GM10266 (cell line): ENCODE data around the gene RFT1.

ENCODE experiments used
- DNase-seq: peaks from one replicate; pipeline ENCODE4 v3.0.0; 2012; ENCODE audit errors: extremely low spot score
- TF ChIP-seq, protein P1 (sequence below): IDR thresholded peaks from 2 replicates; pipeline ENCODE4 v1.5.1; 2012; ENCODE audit warnings: mild to moderate bottlenecking, low read depth; ENCODE audit not compliant: control insufficient read depth, insufficient read depth; ENCODE audit errors: missing control alignments

The RFT1 gene

DNA sequence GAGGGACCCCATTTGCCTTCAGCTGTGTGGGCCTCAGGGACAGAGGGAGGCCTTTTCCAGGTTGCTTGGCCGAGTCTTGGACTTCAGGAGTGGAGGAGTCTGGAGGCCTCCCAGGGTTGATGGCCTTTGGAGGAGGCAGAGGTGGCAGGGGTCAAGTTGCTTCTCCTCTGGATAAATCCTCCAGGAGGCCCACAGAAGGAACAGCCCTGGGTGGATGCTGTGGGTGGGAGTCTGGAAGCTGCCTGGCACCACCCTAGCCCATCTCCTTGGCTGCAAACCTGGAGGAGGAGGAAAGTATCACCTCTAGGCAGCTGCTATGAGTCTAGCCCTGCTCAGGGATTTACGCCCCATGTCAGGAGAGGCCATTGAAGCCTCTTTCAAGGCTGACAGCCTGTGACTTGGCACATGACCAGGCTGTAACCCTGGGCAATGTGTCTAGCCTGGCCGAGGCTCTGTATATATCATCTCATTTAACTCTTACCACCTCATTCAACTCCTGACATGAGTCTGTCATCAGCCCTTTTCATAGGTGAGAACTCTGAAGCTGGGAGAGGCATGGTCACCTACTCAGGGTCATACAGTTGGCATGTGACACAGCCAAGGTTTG is 27.8 kb upstream of the RFT1 start:
- DNase-seq = no peak
- TF ChIP-seq, protein P1, sequence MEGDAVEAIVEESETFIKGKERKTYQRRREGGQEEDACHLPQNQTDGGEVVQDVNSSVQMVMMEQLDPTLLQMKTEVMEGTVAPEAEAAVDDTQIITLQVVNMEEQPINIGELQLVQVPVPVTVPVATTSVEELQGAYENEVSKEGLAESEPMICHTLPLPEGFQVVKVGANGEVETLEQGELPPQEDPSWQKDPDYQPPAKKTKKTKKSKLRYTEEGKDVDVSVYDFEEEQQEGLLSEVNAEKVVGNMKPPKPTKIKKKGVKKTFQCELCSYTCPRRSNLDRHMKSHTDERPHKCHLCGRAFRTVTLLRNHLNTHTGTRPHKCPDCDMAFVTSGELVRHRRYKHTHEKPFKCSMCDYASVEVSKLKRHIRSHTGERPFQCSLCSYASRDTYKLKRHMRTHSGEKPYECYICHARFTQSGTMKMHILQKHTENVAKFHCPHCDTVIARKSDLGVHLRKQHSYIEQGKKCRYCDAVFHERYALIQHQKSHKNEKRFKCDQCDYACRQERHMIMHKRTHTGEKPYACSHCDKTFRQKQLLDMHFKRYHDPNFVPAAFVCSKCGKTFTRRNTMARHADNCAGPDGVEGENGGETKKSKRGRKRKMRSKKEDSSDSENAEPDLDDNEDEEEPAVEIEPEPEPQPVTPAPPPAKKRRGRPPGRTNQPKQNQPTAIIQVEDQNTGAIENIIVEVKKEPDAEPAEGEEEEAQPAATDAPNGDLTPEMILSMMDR = no peak

DNA sequence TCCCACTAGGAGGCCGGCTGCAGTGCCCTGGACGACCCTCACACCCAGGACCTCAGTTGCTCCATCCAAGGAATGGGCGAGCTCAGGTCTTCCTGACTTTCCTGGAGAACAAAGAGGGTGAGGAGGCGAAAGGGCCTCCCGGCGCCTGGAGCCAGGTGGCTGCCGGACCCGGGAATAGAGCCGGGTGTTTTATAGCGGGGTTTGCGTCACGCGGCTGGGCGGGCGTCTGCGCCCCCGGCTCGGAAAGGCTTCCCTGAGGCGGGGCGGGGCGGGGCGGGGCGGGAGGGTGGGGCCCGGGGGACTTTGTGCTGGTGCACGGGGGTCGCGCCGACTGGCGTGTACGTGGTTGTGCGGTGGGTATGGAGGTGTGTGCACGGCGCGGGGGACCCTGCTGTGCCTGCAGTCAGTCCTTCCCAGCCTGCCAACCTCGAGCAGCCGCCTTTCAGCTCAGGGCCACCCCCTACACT is 26.2 kb upstream of the RFT1 start:
- TF ChIP-seq, protein P1 = no peak
- DNase-seq = no peak

DNA sequence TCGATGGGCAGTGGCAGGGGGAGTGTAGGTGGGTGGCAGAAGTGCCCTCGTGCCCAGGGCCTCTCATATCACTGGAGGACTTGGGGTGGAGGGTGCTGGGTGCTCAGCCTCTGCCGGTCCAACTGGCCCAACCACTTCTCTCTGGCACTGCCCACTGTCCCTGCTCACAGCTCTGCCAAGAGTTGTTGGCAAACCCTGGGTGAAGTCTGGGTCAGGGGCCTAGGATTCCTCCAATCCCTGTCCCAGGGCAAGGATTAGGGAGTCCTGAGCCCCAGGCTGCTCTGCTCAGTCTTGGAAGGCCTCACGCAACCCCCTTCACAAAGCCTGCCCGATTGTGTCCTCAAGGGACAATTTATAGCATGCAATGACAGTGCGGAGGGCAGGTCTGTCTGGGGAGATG is 25.5 kb upstream of the RFT1 start:
- TF ChIP-seq, protein P1 = no peak
- DNase-seq = no peak

DNA sequence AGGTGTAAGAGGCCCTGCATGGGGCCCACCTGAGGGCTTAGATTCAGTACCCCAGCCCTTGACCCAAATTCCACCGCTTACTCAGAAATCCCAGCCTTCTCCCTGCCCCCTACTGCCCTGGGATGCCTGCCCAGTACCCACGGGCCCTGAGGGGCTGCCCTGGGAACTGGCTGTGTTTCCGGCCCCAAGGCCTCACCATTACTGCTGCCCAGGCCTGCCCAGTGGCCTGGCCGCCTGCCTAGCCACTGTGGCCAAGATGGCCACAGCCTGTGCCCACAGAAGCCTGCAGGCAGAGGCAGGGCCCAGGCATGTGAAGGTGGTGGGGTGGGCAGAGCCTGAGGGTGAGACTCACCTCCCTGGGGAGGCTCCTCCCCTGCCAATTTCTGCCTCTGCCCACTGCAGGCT is 24.6 kb upstream of the RFT1 start:
- TF ChIP-seq, protein P1 = no peak
- no peak for DNase-seq

DNA sequence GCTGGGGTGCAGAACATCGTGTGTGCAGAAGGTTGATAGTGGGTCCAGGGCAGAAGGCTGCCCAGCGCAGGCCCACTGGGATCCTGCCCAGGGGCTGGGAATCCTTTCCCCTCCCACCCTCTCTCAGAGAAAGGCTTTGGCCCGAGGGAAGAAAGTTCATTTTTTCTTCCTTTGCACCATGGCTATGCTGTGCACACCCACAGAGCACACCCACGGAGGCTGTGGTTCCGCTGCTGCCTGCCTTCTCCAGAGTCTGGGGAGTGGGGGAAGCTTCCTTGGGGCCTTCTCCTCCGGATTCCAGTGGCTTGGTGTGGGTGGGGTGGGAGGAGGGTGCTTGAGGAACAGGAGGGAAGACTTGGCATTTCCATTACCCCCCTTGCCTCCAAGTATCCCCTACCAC is 23.7 kb upstream of the RFT1 start:
- DNase-seq = no peak
- TF ChIP-seq, protein P1 = no peak

DNA sequence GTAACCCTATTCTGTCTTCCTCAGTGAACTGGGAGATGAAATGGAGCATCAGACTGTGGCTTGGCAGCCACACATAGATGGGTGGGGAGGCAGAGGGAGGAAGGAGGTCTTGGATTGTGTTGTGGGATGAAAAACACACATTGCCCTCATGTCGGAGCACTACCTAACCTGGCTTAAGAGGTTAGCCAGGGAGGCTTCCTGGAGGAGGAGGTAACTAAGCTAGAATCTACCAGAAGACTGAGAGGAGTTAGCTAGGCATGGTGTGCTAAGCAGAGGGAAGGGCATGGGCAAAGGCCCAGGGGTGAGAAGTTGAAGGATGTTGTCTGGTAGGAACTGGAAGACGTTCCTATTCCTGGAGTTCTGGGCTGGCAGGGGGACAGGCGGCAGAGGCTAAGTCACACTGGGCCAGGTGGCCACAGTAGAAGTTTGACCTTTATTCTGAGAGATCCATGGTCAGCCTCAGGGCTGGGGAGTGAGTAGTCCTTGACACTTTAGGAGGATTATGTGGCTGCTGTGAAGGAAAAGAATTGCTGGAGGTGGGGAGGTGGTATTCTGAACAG is 23.1 kb upstream of the RFT1 start:
- DNase-seq = no peak
- TF ChIP-seq, protein P1 = no peak

DNA sequence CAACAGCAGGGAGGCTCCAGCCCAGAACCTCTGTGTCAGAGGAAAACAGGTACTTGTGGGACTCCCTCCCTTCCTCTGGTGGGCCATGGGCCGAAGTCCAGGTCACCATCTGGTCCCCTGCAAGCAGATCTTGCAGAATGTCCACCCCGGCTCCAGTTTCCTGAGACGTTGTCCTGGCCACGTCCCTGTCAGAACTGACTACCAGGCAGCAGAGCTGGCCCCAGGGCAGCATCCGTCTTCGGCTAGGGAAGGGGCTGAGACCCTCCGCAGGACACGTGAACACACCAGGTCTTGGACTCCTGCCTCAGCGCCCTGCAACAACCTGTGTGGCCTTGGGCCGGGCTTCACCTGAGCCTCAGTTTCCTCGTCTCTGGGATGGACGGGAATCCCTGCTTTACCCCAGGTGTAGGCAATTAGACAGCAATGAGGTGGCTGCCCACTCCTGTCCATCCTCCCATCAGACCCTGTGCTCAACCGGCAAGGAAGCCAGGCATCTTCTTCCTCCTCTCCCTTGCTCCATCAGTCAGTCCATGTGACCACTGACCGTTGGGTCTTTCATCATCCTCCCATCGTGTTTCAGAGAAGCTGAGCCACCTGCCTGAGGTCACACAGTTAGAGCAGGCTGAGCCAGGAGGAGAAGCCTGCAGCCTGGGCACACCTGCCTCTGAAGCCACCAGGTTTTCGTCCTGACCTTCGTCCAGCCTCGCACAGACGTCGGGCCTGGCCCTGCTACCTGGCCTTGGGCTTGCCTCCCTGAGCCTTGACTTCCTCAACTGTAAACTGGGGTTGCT is 21.8 kb upstream of the RFT1 start:
- TF ChIP-seq, protein P1 = no peak
- no peak for DNase-seq
